Mucosa of rectum (tissue), 2 donors: ENCODE results near the gene ZNF774.
"Not testable (repeated sequence)": the region's sequence is repeated elsewhere in the genome, so short reads cannot be mapped to it uniquely, and the experiment has no call there.

Experiments
- H3K27ac ChIP-seq, 2 donors: one replicate each; pipeline ENCODE4 v1.7.0; 2013; ENCODE audit warnings: inconsistent platforms in 2 of 2, low read depth in 2 of 2, low read length in 2 of 2
- H3K27me3 ChIP-seq, 2 donors: one replicate each; pipeline ENCODE4 v1.7.0; 2013; ENCODE audit warnings: low read length in 2 of 2; ENCODE audit not compliant: control insufficient read depth in 2 of 2, insufficient read depth in 2 of 2
- H3K36me3 ChIP-seq, 2 donors: one replicate each; pipeline ENCODE4 v1.7.0; 2013; ENCODE audit warnings: low read length in 2 of 2; ENCODE audit not compliant: control insufficient read depth in 2 of 2, insufficient read depth in 2 of 2
- H3K4me1 ChIP-seq, 2 donors: one replicate each; pipeline ENCODE4 v1.7.0; 2013; ENCODE audit warnings: low read length in 2 of 2, mild to moderate bottlenecking in 1 of 2; ENCODE audit not compliant: control insufficient read depth in 2 of 2, insufficient read depth in 2 of 2
- H3K4me3 ChIP-seq, 2 donors: one replicate each; pipeline ENCODE4 v1.7.0; 2013; ENCODE audit warnings: low read length in 2 of 2
- H3K9ac ChIP-seq, 2 donors: one replicate each; pipeline ENCODE4 v1.7.0; 2013; ENCODE audit warnings: low read length in 2 of 2, low read depth in 1 of 2, mild to moderate bottlenecking in 1 of 2
- H3K9me3 ChIP-seq, 2 donors: one replicate each; pipeline ENCODE4 v1.7.0; 2013; ENCODE audit warnings: low read length in 2 of 2; ENCODE audit not compliant: control insufficient read depth in 2 of 2
- donor health status: healthy.
- donor health status: Normal muscosa, but diverticular disease.

Gene ZNF774

DNA sequence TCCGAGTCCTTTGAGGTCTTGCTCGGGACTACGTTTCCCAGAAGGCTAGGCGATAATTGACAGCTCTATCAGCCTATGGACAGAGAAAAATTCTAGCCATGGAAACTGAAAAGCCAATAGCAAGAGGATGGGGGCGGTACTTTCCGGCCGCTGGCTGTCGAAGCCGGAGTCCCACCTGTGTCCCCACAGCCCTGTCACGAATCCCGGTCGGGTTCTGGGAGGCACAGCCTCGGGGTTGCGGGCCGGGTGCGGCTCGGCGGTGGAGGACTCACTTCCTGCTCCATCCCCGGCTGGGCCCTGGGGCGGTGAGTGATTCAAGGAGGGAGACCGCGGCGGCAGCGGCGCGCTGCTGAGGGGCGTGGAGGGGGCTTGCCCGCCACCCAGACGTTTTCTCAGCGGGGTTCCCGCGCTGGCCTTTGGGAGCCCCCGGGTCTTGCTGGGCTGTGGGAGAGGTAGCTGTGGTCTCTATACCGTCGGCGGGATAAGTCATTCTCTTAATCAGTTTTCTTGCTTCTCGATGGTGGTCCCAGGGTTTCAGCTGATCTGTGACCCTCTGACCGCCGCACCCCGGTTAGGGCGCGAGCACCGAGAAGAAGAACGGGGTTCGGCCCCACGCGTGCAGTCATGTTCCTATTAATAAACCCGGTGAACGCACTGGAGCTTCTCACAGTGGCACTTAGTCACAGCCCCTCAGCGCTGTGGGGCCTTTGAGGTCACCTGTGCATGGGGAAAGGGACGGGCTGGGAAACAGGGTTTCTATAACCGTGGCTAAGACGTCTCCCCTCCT lies at the start of gene ZNF774:
Gene ZNF774 (plus strand): TSS at position 178 of the 787 bp plus-strand sequence. CDS start 2,377 bp downstream, outside the sequence.
- Histone ChIP-seq H3K27ac (peak within 1 kb of the TSS; percentile 71 to 80), H3K36me3 (no peaks in the 10 kb centered on the region), H3K9ac (peak within 1 kb of the TSS; percentile 75 to 95), H3K4me1 (peaks cover 4 to 8% of the 10 kb centered on the region in 2 donors), H3K4me3 (peak within 1 kb of the TSS; percentile 86 to 90), H3K9me3 (no peaks in the 10 kb centered on the region), H3K27me3 (no peaks in the 10 kb centered on the region)

DNA sequence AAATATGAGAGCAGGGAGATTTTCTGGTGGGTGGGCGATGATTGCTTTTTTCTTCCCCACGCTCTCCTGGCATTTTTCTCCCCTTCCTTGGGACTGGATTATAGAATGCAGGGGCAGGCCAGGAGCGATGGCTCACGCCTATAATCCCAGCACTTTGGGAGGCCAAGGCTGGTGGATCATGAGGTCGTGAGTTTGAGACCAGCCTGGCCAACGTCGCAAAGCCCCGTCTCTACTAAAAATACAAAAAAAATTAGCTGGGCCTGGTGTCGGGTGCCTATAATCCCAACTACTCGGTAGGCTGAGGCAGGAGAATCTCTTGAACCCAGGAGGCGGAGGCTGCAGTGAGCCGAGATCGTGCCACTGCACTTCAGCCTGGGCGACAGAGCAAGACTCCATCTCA lies 46.7 kb upstream of the ZNF774 start:
- not testable (repeated sequence) for H3K27me3 ChIP-seq, H3K4me1 ChIP-seq, H3K4me3 ChIP-seq, H3K9me3 ChIP-seq, H3K9ac ChIP-seq, H3K36me3 ChIP-seq, H3K27ac ChIP-seq

DNA sequence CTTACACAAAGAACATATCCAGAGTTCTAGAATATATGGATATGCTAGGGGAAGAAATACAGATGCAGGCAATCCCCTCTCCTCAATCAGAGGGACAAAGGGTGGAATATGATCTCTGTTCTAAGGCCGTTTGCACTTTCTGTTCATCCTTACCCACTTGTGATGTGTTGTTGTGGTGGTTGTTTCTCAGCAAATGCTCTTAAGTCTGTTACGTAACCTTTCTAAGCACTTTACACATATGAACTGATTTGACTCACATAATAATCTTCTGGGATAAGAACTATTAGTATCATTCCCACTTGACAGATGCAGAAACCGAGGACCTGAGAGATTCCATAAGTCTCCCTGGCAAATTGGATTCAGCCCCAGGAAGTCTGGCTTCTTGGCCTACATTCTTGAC lies 46.2 kb upstream of the ZNF774 start:
- Histone ChIP-seq H3K27ac (no peak overlapping the region), H3K36me3 (no peaks in the 10 kb centered on the region), H3K9ac (no peak overlapping the region), H3K27me3 (no peaks in the 10 kb centered on the region), H3K4me3 (no peak overlapping the region), H3K9me3 (no peaks in the 10 kb centered on the region), H3K4me1 (peaks cover 3% of the 10 kb centered on the region in 2 donors)

DNA sequence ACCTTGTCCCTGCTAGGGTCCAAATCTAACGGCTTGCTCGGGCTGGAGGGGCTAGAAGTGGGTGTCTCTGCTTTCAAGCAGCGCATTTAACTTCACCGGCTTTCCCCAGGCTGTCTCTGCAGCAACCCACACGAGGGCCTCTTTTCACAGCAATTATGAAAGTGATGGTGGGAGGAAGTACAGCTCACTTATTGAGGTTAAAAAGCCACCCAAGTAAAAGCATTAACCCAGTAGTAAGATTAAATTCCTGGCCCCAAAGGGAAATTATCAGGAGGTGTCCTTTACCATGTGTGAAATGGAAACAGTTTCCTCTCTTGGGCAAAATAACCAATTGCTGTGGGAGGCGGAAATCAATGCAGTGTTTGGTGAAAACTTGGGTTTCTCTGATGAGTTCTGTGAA lies 45.5 kb upstream of the ZNF774 start:
- Histone ChIP-seq H3K4me1 (peaks cover 0 to 3% of the 10 kb centered on the region in 2 donors), H3K4me3 (no peak overlapping the region), H3K9me3 (no peaks in the 10 kb centered on the region), H3K27ac (no peak overlapping the region), H3K36me3 (no peaks in the 10 kb centered on the region), H3K27me3 (no peaks in the 10 kb centered on the region), H3K9ac (no peak overlapping the region)

DNA sequence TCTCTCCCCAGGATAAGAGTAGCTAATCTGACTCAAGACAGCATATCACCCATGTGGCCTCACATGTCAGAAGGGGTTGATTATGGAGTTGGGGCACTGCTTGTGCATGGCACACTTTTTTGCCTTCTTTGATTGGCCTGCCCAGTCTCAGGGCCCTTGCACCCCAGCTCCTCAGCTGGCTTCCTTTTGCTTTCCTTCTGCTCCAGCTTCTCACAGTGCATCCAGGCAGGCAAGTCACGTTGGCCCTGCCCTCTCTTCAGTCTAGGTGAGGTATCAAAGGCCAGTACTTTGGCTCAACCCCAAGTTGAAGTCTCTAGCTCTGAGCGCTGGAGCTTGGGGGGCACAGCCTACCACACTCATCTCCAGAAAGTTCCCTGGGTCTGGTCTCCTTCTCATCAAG lies 44.4 kb upstream of the ZNF774 start:
- Histone ChIP-seq H3K4me3 (no peak overlapping the region), H3K9me3 (no peaks in the 10 kb centered on the region), H3K9ac (no peak overlapping the region), H3K27me3 (no peaks in the 10 kb centered on the region), H3K4me1 (peaks cover 0 to 3% of the 10 kb centered on the region in 2 donors), H3K36me3 (no peaks in the 10 kb centered on the region), H3K27ac (no peak overlapping the region)

DNA sequence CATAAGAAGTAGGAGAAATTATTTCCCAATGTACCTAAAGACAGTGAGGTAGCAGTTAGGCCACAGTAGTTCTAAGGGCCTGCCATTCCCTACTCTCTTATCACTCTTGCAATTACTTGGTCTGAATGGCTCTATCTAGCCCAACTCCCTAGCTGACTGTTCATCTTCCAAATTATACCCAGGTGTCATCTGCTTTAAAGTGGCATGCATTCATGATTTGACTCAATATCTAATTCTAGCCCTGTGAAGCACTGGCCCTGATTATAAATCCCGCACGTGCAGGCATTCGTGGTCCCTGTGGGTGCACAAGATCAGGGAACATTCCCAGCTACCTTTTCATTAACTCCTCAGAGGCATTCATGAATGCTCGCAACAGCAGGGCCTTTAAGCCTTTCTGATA lies 43.1 kb upstream of the ZNF774 start:
- Histone ChIP-seq H3K9me3 (no peaks in the 10 kb centered on the region), H3K4me1 (peaks cover 0 to 3% of the 10 kb centered on the region in 2 donors), H3K27me3 (no peaks in the 10 kb centered on the region), H3K9ac (no peak overlapping the region), H3K27ac (no peak overlapping the region), H3K36me3 (no peaks in the 10 kb centered on the region), H3K4me3 (no peak overlapping the region)

DNA sequence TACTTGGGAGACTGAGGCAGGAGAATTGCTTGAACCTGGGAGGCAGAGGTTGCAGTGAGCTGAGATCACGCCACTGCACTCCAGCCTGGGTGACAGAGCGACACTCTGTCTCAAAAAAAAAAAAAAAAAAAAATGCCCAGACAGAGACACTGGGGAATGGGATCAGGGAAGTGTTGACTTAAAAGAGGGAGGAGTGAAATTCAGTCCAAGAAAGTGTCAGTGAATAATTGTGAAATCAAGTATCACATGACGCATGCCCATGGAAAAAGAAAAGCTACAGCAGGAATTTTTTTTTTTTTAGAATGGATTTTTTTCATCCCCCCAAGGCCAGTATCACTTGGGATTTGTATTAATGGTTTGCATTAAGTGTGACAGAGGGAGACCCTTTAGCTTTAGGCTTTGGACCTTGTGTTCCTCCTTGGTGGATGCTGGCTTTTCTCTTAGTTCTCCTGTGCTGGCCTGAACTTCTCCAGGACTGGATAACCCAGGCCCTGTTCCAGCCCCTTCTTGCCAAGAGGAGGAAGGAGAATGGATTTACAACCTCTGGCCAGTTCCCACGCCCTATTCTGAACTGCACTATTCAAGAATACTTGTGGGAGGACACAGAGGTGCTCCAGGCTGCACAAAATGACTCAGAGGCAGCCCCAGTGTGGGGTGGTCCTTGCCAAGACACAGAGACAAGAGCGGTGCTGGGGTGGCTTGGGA lies 36.7 kb upstream of the ZNF774 start:
- Histone ChIP-seq H3K9me3 (no peaks in the 10 kb centered on the region), H3K4me3 (no peak overlapping the region), H3K27me3 (no peaks in the 10 kb centered on the region), H3K4me1 (peaks cover 0 to 13% of the 10 kb centered on the region in 2 donors), H3K27ac (peak overlapping the region; percentile 29 to 64), H3K36me3 (no peaks in the 10 kb centered on the region), H3K9ac (no peak overlapping the region)

DNA sequence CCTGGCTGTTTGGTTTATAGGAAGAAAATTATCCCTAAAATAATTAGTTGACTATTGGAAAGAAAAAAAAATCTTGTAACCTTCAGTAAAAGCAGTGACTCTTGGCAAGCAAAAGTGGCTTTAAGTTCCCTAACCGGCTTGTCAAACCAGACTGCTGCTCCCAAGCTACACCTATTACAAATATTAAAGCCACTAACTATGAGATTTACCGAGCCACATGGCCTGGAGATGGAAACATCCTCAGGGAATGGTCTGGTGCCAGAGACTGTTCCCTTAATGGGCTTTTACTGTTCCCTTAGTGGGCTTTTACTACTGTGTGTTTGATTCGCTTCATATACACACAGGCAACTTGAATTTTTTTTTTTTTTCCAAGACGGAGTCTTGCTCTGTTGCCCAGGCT lies 35.9 kb upstream of the ZNF774 start:
- peak overlapping the region; percentile 29 to 64 for H3K27ac ChIP-seq
- no peaks in the 10 kb centered on the region for H3K9me3 ChIP-seq
- H3K4me3 ChIP-seq, result no peak overlapping the region
- no peaks in the 10 kb centered on the region for H3K27me3 ChIP-seq
- no peak overlapping the region for H3K9ac ChIP-seq
- peaks cover 2 to 15% of the 10 kb centered on the region in 2 donors for H3K4me1 ChIP-seq
- H3K36me3 ChIP-seq, result no peaks in the 10 kb centered on the region

DNA sequence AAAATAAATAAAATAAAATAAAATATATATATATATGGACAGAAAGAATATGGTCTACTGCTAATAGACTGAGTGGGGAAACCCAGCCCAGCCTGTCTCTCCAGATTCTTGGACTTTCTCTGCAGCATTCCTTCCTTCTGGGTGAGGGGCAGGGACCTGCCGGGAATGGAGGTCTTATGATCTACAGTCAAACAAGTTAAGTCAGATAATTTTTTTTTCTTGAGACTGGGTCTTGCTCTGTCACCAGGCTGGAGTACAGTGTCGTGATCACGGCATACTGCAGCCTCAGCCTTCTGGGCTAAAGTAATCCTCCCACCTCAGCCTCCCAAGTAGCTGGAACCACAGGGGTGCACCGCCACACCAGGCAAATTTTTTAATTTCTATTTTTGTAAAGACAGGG lies 33.5 kb upstream of the ZNF774 start:
- Histone ChIP-seq H3K9ac (no peak overlapping the region), H3K36me3 (no peaks in the 10 kb centered on the region), H3K9me3 (no peaks in the 10 kb centered on the region), H3K27me3 (no peaks in the 10 kb centered on the region), H3K4me1 (peaks cover 2 to 15% of the 10 kb centered on the region in 2 donors), H3K4me3 (no peak overlapping the region), H3K27ac (no peak overlapping the region)

DNA sequence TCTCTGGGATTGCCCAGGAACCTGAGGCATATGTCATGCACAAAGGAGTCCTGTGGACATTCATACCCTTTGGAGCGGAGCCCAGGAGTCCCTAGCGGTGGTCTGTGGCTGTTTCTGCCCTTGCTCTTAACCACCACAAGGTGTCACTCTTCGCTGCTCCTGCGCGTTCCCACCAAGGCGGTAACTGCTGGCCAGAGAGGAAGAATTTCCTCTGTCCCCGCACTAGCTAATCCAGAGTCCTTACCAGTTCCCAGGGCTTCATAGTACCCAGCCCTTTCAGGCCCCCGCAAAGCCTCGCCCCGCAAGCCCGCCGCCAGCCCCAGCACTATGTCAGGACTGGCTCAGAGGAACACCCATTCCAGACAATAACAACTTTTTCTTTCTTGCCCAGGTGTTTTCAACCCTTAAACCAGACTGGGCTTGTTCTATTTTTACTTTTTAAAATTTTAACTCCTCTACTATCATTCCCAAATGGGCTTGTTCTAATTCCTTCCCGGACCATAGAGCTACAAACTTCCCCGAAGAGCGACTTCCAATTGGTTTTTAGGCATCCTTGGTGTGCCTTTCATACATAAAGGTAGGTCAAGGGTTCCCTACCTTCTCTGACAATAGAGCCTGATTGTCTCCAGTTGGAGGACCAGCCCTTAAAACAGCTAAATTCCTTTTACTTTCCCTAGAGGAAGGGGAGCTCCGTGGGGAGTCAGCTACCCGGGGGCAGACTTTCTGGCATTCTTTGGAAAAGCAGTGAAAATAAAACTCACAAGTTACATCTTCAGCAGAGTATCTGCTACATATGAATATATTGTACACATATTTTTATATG lies 31.8 kb upstream of the ZNF774 start:
- peak overlapping the region; percentile 9 to 56 for H3K27ac ChIP-seq
- no peaks in the 10 kb centered on the region for H3K9me3 ChIP-seq
- peaks cover 2 to 15% of the 10 kb centered on the region in 2 donors for H3K4me1 ChIP-seq
- peak overlapping the region in 1 of 2 donors; percentile 67 for H3K9ac ChIP-seq
- no peaks in the 10 kb centered on the region for H3K36me3 ChIP-seq
- H3K27me3 ChIP-seq, result no peaks in the 10 kb centered on the region
- peak overlapping the region; percentile 3 to 46 for H3K4me3 ChIP-seq
